Thoracic aorta (tissue), 2 donors: Measurements from ENCODE around the gene ANKRD30A. TPM values are rescaled to one million over a fixed set of nuclear protein-coding genes. Genes with fewer than 3 reads are reported as not detected.

Experiments
- ATAC-seq: fragments of 150-250 bp; one replicate; pipeline ENCODE4 v1.8.0; 2017; ENCODE audit warnings: low read depth; ENCODE audit not compliant: insufficient number of reproducible peaks, low FRiP score
- DNase-seq: peaks from one replicate; pipeline ENCODE4 v3.0.0-alpha.2; 2020; ENCODE audit warnings: low spot score
- H3K27ac ChIP-seq, 2 donors: fragments of 200-600 bp; sonication (generic); 1 replicate in 1 of 2; 2 replicates in 1 of 2; pipeline ENCODE4 v1.5.1; 2016; ENCODE audit warnings: mild to moderate bottlenecking in 2 of 2, moderate library complexity in 2 of 2
- H3K27me3 ChIP-seq: fragments of 200-600 bp; sonication (generic); replicated peaks from 2 replicates; pipeline ENCODE4 v1.6.0; 2016; ENCODE audit warnings: mild to moderate bottlenecking; ENCODE audit not compliant: insufficient read depth
- H3K36me3 ChIP-seq: fragments of 200-600 bp; sonication (generic); one replicate; pipeline ENCODE4 v1.5.1; 2016
- H3K4me1 ChIP-seq, 2 donors: fragments of 200-600 bp; sonication (generic); 1 replicate in 1 of 2; 2 replicates in 1 of 2; pipeline versions ENCODE4 v1.5.1 to v1.6.0; 2016; ENCODE audit warnings: low read depth in 2 of 2, mild to moderate bottlenecking in 1 of 2; ENCODE audit not compliant: control insufficient read depth in 1 of 2
- H3K4me3 ChIP-seq: fragments of 200-600 bp; sonication (generic); 2 replicates; pipeline ENCODE4 v1.5.1; 2016; ENCODE audit warnings: mild to moderate bottlenecking
- H3K9me3 ChIP-seq: fragments of 200-600 bp; sonication (generic); 2 replicates; pipeline ENCODE4 v1.5.1; 2016
- CTCF ChIP-seq: fragments of 200-600 bp; sonication (generic); IDR thresholded peaks from one replicate; pipeline ENCODE4 v1.5.1; 2019; ENCODE audit warnings: antibody characterized with exemption
- total RNA-seq, 2 donors: library from RNA; depleted of rRNA; stranded (reverse); fragments of >200 nt; gene quantifications; one replicate each; pipeline versions ENCODE4 v1.1.0 to v1.2.3, GENCODE V29; 2016

The ANKRD30A gene
- total RNA-seq, 2 donors from 2014 or later: not detected

DNA sequence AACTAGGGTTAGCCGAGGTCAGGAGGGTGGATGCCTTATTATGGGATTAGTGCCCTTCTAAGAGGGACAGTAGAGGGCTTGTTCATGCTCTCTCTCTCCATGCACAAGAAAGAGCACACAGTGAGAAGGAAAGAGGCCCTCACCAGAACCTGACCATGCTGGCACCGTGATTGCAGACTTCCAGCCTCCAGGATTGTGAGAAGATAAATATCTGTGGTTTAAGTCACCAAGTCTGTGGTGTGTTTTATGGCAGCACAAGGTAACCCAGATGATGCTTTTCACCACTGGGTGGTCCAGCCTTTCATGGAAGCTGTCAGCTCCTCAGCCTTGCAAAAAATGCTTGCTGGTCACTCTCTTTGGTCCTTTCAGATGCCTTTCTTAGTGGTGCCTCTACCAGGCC lies 175.9 kb downstream of the ANKRD30A start:
- Histone ChIP-seq H3K9me3 (no peaks in the 10 kb centered on the region), H3K4me1 (no peaks in the 10 kb centered on the region), H3K27me3 (no peaks in the 10 kb centered on the region), H3K27ac (no peak overlapping the region), H3K4me3 (no peak overlapping the region), H3K36me3 (no peaks in the 10 kb centered on the region)
- ATAC-seq (no peak), DNase-seq (no peak)
- no peak for TF ChIP-seq CTCF

GRCh38 chr10:37304036-37304435 lies 178.6 kb downstream of the ANKRD30A start:
- no peaks in the 10 kb centered on the region for H3K36me3 ChIP-seq
- H3K9me3 ChIP-seq: no peaks in the 10 kb centered on the region
- no peaks in the 10 kb centered on the region for H3K27me3 ChIP-seq
- no peak overlapping the region for H3K27ac ChIP-seq
- H3K4me3 ChIP-seq: no peak overlapping the region
- no peak for DNase-seq
- TF ChIP-seq CTCF: no peak
- H3K4me1 ChIP-seq: no peaks in the 10 kb centered on the region
- ATAC-seq: no peak

DNA sequence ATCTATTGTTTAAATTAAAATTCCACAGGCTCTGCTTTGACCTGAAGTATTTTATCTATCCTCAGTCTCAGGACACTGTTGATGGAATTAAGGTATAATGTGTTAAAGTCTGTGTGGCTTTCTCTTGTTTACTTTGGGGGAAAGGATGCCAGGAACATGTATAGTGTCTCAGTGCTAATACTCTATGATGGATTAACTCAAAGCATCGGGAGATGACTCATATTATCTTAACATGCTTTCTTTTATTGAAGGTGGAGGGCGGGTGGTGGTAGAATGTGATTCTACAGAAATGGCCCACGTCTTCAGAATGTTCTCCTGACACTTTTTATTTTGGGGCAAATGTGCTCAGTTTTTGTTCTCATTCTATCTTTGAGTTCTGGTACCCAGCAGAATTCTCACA lies 189.0 kb downstream of the ANKRD30A start:
- ATAC-seq (no peak), DNase-seq (no peak)
- H3K9me3 ChIP-seq: no peaks in the 10 kb centered on the region
- no peak overlapping the region for H3K4me3 ChIP-seq
- no peaks in the 10 kb centered on the region for H3K4me1 ChIP-seq
- no peak overlapping the region for H3K27ac ChIP-seq
- H3K27me3 ChIP-seq: no peaks in the 10 kb centered on the region
- H3K36me3 ChIP-seq: no peaks in the 10 kb centered on the region
- TF ChIP-seq CTCF: no peak

- no peaks in the 10 kb centered on the region for H3K27me3 ChIP-seq
- H3K36me3 ChIP-seq: no peaks in the 10 kb centered on the region
- DNase-seq (no peak), ATAC-seq (no peak)
- H3K4me1 ChIP-seq: no peaks in the 10 kb centered on the region
- H3K9me3 ChIP-seq: no peaks in the 10 kb centered on the region
- no peak overlapping the region for H3K27ac ChIP-seq
- no peak for TF ChIP-seq CTCF
- no peak overlapping the region for H3K4me3 ChIP-seq
These were observed 189.5 kb downstream of the ANKRD30A start for GRCh38 chr10:37314862-37315261.

DNA sequence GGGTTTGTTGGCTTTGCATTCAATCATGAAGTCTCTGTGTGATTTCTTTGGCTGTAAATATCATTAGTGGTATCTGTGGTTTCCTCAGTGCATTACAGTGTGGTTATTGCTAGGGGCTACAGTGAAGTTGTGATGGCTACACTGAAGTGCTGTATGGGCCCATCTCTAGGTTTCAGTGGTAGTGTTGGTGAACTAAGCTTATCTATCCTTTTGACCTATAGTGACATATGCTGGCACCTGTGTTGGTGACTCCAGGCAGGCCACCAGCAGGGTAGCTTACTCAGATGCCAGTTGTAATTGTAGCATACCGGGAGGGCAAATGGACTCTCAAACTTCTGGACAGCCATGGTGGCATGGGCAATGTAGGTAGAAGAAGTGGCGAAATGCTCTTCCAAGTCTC lies 219.0 kb downstream of the ANKRD30A start:
- no peak for TF ChIP-seq CTCF
- Histone ChIP-seq H3K9me3 (no peaks in the 10 kb centered on the region), H3K36me3 (no peaks in the 10 kb centered on the region), H3K27ac (no peak overlapping the region), H3K4me1 (no peaks in the 10 kb centered on the region), H3K4me3 (no peak overlapping the region), H3K27me3 (no peaks in the 10 kb centered on the region)
- ATAC-seq: no peak
- no peak for DNase-seq
